Fibroblast of upper back skin (primary cell): Measurements from ENCODE around the gene RGS1.
A peak's percentile ranks its signal among the peaks of the same experiment; 100 is the strongest.

ENCODE experiments used
- DNase-seq: peaks from one replicate; pipeline ENCODE4 v3.0.0-alpha.2; 2013

Gene RGS1

DNA sequence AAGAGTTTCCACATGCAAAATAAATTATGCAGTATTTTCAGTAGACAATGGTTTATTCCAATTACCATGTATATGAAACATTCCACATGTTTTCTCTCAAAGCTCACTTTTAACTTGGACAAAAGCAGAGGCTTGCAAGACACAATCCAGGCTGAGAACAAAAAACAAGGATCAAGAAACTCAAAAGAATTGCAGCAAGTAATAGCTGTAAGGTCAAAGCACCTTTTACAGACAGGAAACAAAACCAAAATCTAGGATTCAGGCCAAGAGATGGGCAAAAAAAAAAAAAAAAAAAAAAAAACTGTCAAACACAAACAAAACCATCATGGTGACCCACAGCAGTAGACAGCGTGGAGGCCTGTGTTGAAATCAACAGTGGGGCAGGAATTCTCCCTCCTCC is 9.3 kb downstream of the RGS1 start:
- no peak for DNase-seq

DNA sequence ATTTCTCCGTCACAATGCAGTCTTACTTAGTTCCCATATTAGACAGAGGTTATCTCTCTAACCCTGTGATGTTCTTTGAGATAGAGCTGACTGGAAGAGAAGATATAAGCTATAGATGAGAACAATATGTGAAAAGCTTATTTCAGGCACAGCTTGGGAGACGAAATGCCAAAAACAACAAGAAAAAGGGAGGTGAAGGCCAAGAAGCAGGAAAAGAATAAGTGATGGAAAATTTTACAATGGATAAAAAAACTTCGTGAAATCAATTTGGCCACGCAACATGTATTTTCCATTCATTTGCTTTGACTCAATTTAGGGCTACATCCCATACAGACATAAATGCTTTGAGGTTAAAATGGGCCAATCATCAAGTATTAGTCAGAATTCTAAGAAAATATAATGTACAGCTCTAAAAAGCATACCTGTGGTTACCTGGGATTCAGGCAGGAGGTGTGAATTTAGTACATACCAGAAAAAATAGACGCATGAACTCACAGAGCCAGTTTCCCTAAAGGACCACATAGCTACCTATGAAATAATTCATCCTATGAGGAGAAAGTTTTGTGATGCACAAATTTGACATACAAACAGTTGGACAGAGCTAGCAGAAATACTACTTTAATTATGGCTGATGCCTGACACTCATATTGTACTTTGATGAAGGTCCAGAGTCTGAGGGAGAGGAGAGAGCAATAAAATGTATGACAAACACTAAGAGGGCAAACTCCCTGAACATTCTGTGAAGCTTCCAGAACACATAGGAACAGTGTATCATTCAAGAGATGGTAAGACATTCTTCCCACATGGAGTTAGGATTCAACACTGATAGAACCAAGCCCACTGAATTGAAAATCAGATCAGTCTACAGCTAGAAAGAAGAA is 12.1 kb downstream of the RGS1 start:
- DNase-seq: no peak

DNA sequence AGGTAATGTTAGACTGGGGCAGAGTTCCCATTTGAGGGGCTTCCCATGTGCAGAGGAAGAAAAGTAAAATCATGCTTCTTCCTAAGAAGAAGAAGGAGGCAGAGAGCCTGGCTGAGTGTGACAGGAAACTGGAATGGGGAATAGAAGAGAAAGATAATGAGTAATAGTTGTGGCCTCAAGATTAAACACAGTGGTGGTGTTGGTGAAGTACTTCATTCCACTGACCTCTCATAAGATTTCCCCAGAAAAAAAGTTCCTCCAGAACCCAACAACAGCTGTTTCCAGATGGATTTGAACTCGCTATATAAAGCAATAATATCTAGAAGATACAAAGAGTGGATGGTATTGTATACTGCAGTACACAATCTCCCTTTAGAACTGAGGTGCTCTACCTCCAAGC is 13.0 kb downstream of the RGS1 start:
- DNase-seq: peak; percentile 47

DNA sequence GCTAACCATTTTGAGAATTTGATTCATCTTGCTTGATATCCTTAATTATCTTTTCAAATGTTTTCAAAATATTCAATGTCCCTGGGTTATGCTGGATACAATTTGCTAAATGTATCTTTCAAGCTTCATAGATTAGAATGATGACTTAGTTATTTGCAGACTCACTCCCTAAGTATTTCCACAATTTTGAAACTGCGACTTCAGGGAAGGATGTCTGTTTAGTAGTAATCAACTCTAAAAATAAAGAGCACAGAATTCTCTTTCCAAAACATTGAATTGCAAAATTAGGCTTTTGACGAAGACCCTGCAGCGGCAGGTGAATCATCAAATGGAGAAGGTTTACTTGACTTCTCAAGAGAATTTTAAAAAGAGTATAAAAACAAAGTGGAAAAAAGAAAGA is 14.2 kb downstream of the RGS1 start:
- no peak for DNase-seq

- no peak for DNase-seq
These were observed 16.9 kb downstream of the RGS1 start for GRCh38 chr1:192592517-192592916.

DNA sequence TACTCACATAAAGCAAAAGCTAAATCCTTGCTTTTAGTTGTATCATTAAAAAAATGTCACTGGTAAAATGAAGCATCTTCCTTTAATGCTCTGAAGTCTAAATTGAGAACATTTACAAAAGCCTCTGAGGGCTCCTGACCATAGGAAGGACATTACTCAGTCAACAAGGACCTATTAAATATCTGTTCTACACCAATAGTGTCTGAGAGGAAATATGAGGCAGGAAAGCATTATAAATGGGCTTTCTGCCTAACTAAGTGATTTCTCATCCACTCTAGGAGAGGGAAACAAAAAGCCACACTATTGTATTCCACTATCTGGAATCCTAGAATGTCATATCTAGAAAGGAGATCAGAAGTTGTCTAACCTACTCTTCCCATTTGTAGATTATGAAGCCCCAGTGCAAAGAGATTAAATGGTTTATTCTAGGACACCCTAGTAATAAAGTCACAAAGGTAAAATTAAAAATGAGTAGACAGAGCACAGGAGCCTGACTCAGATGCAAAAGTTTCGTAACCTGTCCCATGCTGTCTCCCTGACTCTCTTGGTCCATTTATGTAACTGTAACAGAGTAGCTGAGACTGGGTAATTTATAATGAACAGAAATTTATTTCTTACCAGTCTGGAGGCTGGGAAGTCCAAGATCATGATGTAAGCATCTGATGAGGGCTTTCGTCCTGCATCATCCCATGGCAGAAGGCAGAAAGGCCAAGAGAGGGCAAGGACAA is 17.6 kb downstream of the RGS1 start:
- no peak for DNase-seq

DNA sequence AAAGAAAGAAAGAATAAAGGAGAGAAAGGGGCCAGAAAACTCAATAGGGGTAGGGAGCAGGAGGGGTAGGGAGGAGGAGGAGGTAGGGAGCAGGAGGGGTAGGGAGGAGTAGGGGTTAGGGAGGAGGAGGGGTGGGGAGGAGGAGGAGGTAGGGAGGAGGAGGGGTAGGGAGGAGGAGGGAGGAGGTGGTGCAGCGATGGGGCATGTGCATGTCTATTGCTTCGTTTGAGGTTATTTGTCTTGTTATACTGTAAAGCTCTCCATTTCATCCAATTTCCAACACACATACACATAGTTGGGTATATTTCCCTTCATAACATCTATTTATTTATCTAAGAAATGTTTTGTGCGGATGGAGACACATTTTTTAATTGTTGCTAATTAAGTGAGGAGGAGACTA is 19.7 kb downstream of the RGS1 start:
- no peak for DNase-seq

DNA sequence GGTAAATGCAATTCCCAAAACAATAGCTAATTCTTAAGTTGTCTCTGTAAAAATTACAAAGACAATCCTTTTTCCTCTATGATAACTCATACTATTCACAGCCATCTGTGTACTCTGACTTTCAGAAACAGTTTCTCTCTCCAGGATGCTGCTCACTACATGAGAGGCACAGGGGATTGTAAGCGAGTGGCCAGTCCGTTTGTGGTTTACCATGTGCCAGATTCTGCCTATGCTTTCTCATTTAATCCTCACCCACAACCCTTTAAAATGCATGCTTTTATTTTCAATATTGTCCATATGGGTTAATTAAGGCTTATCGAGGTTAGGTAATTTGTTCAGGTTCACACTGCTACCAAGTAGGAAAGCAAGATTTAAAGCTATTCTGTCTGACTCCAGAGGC is 23.0 kb downstream of the RGS1 start:
- no peak for DNase-seq

DNA sequence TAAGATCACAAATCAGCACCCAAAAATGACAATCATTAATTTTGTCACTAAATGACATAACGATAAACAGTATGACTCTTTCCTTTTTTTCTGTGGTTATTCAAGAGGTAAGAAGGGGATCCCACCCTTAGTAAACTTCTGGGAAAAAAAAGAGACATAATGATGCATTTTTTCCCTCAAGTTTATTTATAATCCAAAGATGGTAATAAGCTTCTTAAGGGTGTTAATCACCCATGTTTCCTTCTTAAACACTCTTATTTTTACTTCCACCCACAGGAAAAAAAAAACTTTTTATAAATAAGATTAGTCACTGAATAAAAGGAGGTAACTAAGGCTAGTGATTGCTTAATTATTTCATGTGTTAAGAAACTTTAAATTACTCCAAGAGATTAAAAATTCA is 24.7 kb downstream of the RGS1 start:
- DNase-seq: no peak

DNA sequence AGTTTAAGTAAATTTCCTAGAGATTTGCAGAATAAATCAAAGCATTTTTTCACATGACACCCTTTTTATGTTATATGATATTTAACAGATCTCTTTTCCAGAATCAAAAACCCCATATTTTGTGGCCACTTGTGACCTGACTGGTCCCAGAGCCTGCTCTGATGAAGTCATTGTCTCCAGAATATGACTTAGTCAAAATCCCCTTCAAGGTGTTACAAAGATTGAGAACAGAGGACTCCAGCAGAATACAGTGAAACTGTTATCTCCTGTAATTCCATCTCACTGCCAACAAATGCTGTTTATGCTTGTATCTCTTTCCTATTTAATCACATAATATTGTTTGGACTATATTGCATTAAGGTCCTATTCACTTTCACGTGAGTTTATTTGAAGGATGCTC is 25.6 kb downstream of the RGS1 start:
- no peak for DNase-seq

- no peak for DNase-seq
These were observed 26.0 kb downstream of the RGS1 start for GRCh38 chr1:192601567-192601966.

- no peak for DNase-seq
These were observed 27.2 kb downstream of the RGS1 start for GRCh38 chr1:192602757-192603156.

GRCh38 chr1:192603218-192603787 is 27.7 kb downstream of the RGS1 start:
- no peak for DNase-seq

DNA sequence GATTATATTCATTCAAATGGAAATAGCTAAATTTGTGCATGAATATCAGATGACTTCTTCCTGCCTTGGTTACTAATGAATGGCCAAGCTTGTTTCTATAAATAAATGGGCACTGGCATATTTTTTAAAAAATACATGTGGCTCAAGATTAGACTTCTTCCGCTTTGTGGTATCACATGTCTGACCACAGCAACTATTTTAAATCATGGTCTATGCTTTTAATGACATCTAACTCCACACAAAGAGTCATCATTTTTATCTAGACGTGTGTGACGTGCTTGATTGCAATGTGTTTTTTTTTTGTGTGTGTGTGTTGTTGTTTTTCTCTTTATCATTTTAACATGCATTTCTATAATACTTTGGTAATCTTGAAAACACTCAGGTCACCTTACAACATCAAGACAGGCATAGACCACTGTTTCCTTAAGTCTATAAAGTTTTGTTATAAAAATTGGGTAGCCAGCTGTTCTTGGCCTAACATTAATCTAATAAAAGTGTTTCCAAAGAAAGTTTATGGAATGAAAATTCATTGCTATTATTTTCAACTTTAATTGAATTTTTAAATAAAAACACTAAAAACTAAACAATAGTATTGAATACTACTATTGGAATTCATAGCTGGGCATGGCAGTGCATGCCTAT is 29.5 kb downstream of the RGS1 start:
- DNase-seq: no peak

GRCh38 chr1:192608671-192609070 is 33.1 kb downstream of the RGS1 start:
- DNase-seq: no peak

- DNase-seq: no peak
These were observed 33.8 kb downstream of the RGS1 start for GRCh38 chr1:192609110-192610079.

GRCh38 chr1:192610112-192610889 is 34.7 kb downstream of the RGS1 start:
- peak; percentile 36 for DNase-seq

- no peak for DNase-seq
These were observed 39.5 kb downstream of the RGS1 start for GRCh38 chr1:192615055-192615454.

DNA sequence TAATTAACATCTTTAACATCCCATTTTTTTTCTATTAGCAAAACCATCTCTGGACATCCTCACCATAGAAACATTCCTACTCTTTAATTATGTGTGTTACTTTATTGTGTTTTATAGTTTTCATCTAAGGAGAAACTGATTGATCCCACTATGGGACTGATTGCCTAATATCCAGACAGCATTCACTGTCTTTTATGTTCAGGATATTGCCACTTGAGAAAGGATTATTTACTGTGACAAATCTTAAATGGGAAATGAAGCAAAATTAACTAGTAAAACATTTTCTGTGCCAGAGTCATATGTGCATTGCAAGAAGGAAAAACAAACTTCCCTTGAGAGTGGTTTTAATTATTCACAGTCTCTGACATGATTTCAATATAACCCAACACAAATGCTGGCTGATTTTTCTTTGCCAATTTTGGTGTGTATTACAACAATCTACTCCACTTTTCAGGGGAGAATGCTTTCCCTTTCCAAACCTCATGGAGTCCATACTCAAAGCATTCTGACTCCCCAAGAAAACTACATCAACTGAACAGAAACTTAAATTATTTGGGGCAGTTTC is 44.6 kb downstream of the RGS1 start:
- no peak for DNase-seq

DNA sequence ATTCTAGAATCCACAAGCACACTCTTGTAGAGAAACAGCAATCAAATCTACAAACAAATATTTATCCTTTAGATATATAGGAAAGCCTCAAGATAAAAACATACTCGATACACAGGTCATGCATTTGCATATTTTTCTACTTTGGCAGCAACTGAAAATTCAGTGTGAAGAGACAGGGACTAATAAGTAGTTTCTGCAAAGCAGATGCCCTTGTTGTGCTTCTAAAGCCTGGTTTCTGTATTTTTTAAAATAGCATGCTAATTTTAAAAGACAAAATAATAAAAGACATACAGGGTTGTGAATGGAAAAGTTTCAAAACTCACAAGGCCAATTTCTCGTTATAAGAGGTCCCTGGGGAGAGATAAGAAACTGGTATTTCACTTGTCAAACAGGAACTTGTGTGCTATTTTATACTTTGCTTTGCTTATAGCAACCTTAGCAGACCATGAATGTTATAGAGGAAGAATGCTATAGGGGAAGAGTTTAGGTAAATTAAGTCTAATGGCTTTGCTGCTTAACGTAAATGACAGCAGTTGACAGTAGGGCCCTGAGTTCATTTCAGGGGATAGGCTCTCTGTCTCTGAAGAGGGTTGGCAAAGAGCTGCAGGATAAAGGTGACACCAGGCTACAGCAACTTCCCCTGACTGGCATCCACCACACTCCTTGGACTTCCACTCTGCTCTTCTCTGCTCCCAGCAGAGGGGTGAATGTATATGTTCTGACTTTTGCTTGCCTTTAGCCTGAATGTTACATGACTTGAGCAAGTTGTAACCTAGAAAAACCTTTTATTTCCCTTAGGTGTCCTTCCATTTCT is 51.0 kb downstream of the RGS1 start:
- no peak for DNase-seq
